Aorta (tissue), 5 donors: ENCODE data around the gene HS3ST1. TPM values are rescaled to one million over a fixed set of nuclear protein-coding genes. Genes with fewer than 3 reads are reported as not detected.
A peak's percentile ranks its signal among the peaks of the same experiment; 100 is the strongest.

Experiments used
- ATAC-seq: fragments of 200-7000 bp; cut with Tn5 transposase; one replicate; pipeline ENCODE4 v1.9.1; 2022; ENCODE audit warnings: moderate library complexity; ENCODE audit not compliant: low FRiP score
- DNase-seq, 2 donors: peaks; one replicate each; pipeline ENCODE4 v3.0.0-alpha.2; 2020
- H3K27ac ChIP-seq, 2 donors: one replicate each; pipeline ENCODE4 v1.5.1; 2013; ENCODE audit warnings: low read length in 2 of 2, mild to moderate bottlenecking in 2 of 2, moderate library complexity in 2 of 2, control low read depth in 1 of 2, inconsistent platforms in 1 of 2, low read depth in 1 of 2
- H3K27me3 ChIP-seq, 2 donors: one replicate each; pipeline ENCODE4 v1.6.1; 2013; ENCODE audit warnings: control low read depth in 1 of 2, low read length in 1 of 2, mild to moderate bottlenecking in 1 of 2, moderate library complexity in 1 of 2; ENCODE audit not compliant: insufficient read depth in 2 of 2, control insufficient read depth in 1 of 2
- H3K36me3 ChIP-seq, 2 donors: one replicate each; pipeline ENCODE4 v1.6.1; 2013; ENCODE audit warnings: control low read depth in 1 of 2, low read length in 1 of 2, mild to moderate bottlenecking in 1 of 2; ENCODE audit not compliant: insufficient read depth in 2 of 2, control insufficient read depth in 1 of 2
- H3K4me1 ChIP-seq, 2 donors: one replicate each; pipeline ENCODE4 v1.6.1; 2013; ENCODE audit warnings: low read length in 2 of 2, control low read depth in 1 of 2, mild to moderate bottlenecking in 1 of 2, moderate library complexity in 1 of 2; ENCODE audit not compliant: insufficient read depth in 2 of 2, control insufficient read depth in 1 of 2
- H3K4me3 ChIP-seq, 2 donors: one replicate each; pipeline ENCODE4 v1.5.1; 2013; ENCODE audit warnings: low read length in 2 of 2, control low read depth in 1 of 2, mild to moderate bottlenecking in 1 of 2
- H3K9me3 ChIP-seq: one replicate; pipeline ENCODE4 v1.6.1; 2013; ENCODE audit warnings: mild to moderate bottlenecking, low read length; ENCODE audit not compliant: control insufficient read depth
- WGBS, 2 donors: extraction: QIAGEN DNeasy Blood & Tissue Kit; methylation state at CpG; one replicate each; pipeline ENCODE4 v1.1.7; 2013; 5-methylcytosine and 5-hydroxymethylcytosine counted together
- intact Hi-C, 2 donors: fragments of 100-400 bp; cut with DNase I; formaldehyde crosslinking; loops; one replicate each; pipeline versions ENCODE4 v1.14.2 to v1.15.0; 2022
- polyA plus RNA-seq, 2 donors: library from polyadenylated mRNA; stranded (reverse); fragments of 200-250 nt; gene quantifications; one replicate each; pipeline ENCODE4 v1.2.3, GENCODE V29; 2013
- total RNA-seq, 2 donors: library from RNA; stranded (reverse); fragmentation: NEBNext Ultra II Directional; extraction: Animal tissue kit (Norgen Biotek cat#: 25700); gene quantifications; one replicate each; pipeline ENCODE4 v1.2.1, GENCODE V29; 2021
- donor health status: healthy with polysubstance abuse.
- donor health status: Bipolar disorder and iron deficiency.
- donor health status: DM: no; HTN: no; CAD: no.
- donor health status: DM: no; HTN: no; CAD: no.
- donor health status: DM: yes; HTN: yes; CAD: no.

Gene HS3ST1
- total and polyA plus RNA-seq, 4 donors = 0.15 to 6.9 (median 2.3) TPM

- no peaks in the 10 kb centered on the region for H3K36me3 ChIP-seq
- H3K27me3 ChIP-seq = no peaks in the 10 kb centered on the region
- H3K4me3 ChIP-seq = no peak overlapping the region
- WGBS, 2 donors = 94 to 96% methylated on average over 2 of the region's 2 CpGs
- ATAC-seq (no peak), DNase-seq (no peak)
- intact Hi-C loops = no loop called here
- no peaks in the 10 kb centered on the region for H3K9me3 ChIP-seq
- H3K27ac ChIP-seq = no peak overlapping the region
- no peaks in the 10 kb centered on the region for H3K4me1 ChIP-seq
Observed at GRCh38 chr4:11439836-11440235, 11.1 kb upstream of the HS3ST1 start.

DNA sequence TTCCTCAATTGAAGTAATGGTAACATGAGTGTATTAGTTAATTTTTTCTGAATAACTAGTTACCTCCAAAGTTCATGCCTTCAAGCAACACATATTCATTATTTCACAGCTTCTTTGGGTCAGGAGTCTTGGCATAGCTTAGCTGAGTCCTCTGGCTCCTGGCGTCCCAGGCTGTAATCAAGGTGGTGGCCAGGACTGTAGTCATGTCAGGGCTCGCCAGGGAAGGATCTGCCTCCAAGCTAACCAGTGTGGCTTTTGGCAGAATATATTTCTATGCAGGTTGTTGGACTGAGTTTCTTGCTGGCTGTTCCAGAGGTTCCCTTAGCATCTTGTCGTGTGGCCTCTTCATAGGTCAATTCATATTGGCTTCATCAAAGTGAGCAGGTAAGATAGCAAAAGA is 10.0 kb upstream of the HS3ST1 start:
- DNase-seq (no peak), ATAC-seq (no peak)
- Histone ChIP-seq H3K4me3 (no peak overlapping the region), H3K27me3 (no peaks in the 10 kb centered on the region), H3K36me3 (no peaks in the 10 kb centered on the region), H3K4me1 (no peaks in the 10 kb centered on the region), H3K9me3 (no peaks in the 10 kb centered on the region), H3K27ac (no peak overlapping the region)
- intact Hi-C loops = no loop called here
- WGBS, 2 donors = 61 to 68% methylated on average over 3 of the region's 3 CpGs

- Histone ChIP-seq H3K4me3 (no peak overlapping the region), H3K4me1 (no peaks in the 10 kb centered on the region), H3K27ac (no peak overlapping the region), H3K27me3 (no peaks in the 10 kb centered on the region), H3K9me3 (no peaks in the 10 kb centered on the region), H3K36me3 (no peaks in the 10 kb centered on the region)
- 75 to 83% methylated on average over 5 of the region's 5 CpGs for WGBS, 2 donors
- intact Hi-C loops = no loop called here
- no peak for DNase-seq
- no peak for ATAC-seq
Observed at GRCh38 chr4:11436673-11437072, 8.0 kb upstream of the HS3ST1 start.

- Histone ChIP-seq H3K36me3 (no peaks in the 10 kb centered on the region), H3K27ac (no peak overlapping the region), H3K4me1 (no peaks in the 10 kb centered on the region), H3K4me3 (no peak overlapping the region), H3K27me3 (no peaks in the 10 kb centered on the region), H3K9me3 (no peaks in the 10 kb centered on the region)
- intact Hi-C loops = no loop called here
- DNase-seq (no peak), ATAC-seq (no peak)
- 89 to 90% methylated on average over 2 of the region's 2 CpGs for WGBS, 2 donors
Observed at GRCh38 chr4:11436084-11436483, 7.4 kb upstream of the HS3ST1 start.

- H3K27me3 ChIP-seq = no peaks in the 10 kb centered on the region
- no peak for ATAC-seq
- no peak overlapping the region for H3K4me3 ChIP-seq
- no peaks in the 10 kb centered on the region for H3K4me1 ChIP-seq
- H3K27ac ChIP-seq = no peak overlapping the region
- intact Hi-C loops = no loop called here
- DNase-seq = no peak
- no peaks in the 10 kb centered on the region for H3K9me3 ChIP-seq
- 91 to 97% methylated on average over 1 of the region's 1 CpG for WGBS, 2 donors
- no peaks in the 10 kb centered on the region for H3K36me3 ChIP-seq
Observed at GRCh38 chr4:11435557-11435956, 6.9 kb upstream of the HS3ST1 start.

- H3K4me1 ChIP-seq = no peaks in the 10 kb centered on the region
- H3K4me3 ChIP-seq = no peak overlapping the region
- no peaks in the 10 kb centered on the region for H3K36me3 ChIP-seq
- H3K27me3 ChIP-seq = no peaks in the 10 kb centered on the region
- intact Hi-C loops = no loop called here
- no peak for DNase-seq
- 86 to 94% methylated on average over 4 of the region's 4 CpGs for WGBS, 2 donors
- ATAC-seq = no peak
- no peak overlapping the region for H3K27ac ChIP-seq
- H3K9me3 ChIP-seq = no peaks in the 10 kb centered on the region
Observed at GRCh38 chr4:11431111-11431510, 2.4 kb upstream of the HS3ST1 start.

GRCh38 chr4:11430536-11430935 is 1.8 kb upstream of the HS3ST1 start:
- WGBS, 2 donors = 91% methylated on average over 2 of the region's 2 CpGs
- DNase-seq (no peak), ATAC-seq (no peak)
- Histone ChIP-seq H3K27me3 (no peaks in the 10 kb centered on the region), H3K4me3 (no peak overlapping the region), H3K36me3 (no peaks in the 10 kb centered on the region), H3K4me1 (no peaks in the 10 kb centered on the region), H3K9me3 (no peaks in the 10 kb centered on the region), H3K27ac (no peak overlapping the region)
- intact Hi-C loops = no loop called here

- WGBS, 2 donors = 43 to 46% methylated on average over 8 of the region's 8 CpGs
- intact Hi-C loops = loop anchor here (5.0 to 10.0 kb wide), 2 partner anchors 845 to 847 kb away; no protein-coding TSS in a partner anchor
- Histone ChIP-seq H3K36me3 (no peaks in the 10 kb centered on the region), H3K9me3 (no peaks in the 10 kb centered on the region), H3K4me3 (peak overlapping the region in 1 of 2 donors; percentile 40), H3K27ac (no peak overlapping the region), H3K27me3 (no peaks in the 10 kb centered on the region), H3K4me1 (no peaks in the 10 kb centered on the region)
- DNase-seq (no peak), ATAC-seq (no peak)
Observed at GRCh38 chr4:11429699-11430045, 978 bp upstream of the HS3ST1 start.

DNA sequence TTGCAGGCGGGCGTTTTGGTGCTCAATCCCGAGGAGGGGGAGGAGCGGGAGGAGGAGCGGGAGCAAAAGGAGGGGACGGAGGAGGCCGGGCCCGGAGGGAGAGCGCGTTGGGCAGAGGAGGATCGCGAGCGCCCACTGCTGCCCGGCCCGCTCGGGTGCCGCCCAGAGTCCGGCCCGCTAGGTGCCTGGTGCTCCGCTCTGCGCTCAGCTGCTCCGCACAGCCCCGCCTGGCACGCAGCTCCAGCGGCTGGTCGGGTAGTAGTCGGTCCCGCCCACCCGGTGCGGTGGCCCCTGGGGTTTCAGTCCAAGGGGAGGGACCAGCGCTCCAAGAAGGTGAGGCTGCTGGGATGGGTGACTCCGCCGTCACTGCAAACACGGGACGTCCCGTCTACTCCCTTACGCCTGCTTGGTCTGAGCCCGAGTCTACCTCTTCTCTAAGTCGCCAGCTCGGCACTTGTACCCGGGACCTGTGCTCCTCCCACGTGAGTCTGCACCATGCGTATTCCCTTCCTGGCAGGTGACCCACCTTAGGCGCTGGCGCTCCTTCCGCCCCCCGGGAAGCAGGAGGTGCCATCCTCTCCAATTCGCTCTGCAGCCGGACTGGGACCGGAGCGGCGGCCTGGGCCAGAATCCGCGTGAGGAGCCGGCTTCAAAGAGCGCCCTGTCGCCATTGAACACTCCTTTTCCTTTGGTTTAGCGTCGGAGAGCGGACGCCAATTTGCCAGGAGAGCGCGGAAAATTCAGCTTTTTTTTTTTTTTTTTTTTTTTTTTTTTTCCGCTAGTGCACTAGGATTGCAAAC is 405 bp upstream of the HS3ST1 start:
- intact Hi-C loops = loop anchor here (5.0 to 10.0 kb wide), 2 partner anchors 844 to 847 kb away; no protein-coding TSS in a partner anchor

More for the DNA sequence above, 405 bp upstream of the HS3ST1 start:
- H3K27ac ChIP-seq = no peak overlapping the region
- no peaks in the 10 kb centered on the region for H3K4me1 ChIP-seq
- peak; percentile 95 for ATAC-seq
- H3K4me3 ChIP-seq = peak overlapping the region in 1 of 2 donors; percentile 40
- 1% methylated on average over 33 to 64 of the region's 64 CpGs for WGBS, 2 donors
- H3K27me3 ChIP-seq = no peaks in the 10 kb centered on the region
- H3K36me3 ChIP-seq = no peaks in the 10 kb centered on the region
- peak; percentile 92 to 93 for DNase-seq
- no peaks in the 10 kb centered on the region for H3K9me3 ChIP-seq
